ENCODE data around the gene LARP4.
"Not testable (repeated sequence)": the region's sequence is repeated elsewhere in the genome, so short reads cannot be mapped to it uniquely, and the experiment has no call there.

LARP4 gene

GRCh38 chr12:50401500-50402081 is 906 bp downstream of the LARP4 start:
- no peak for DNase-seq (ENCODE audit: low read depth in 2 of 2)

GRCh38 chr12:50402264-50403000 is 1.7 kb downstream of the LARP4 start:
- DNase-seq (ENCODE audit: low read depth in 2 of 2): no peak

GRCh38 chr12:50403001-50403440 is 2.3 kb downstream of the LARP4 start:
- no peak for DNase-seq (ENCODE audit: low read depth in 2 of 2)

GRCh38 chr12:50404307-50404706 is 3.6 kb downstream of the LARP4 start:
- no peak for DNase-seq (ENCODE audit: low read depth in 2 of 2)

- no peak for DNase-seq (ENCODE audit: low read depth in 2 of 2)
Observed at GRCh38 chr12:50411051-50411660, 10.5 kb downstream of the LARP4 start.

GRCh38 chr12:50415899-50416479 is 15.3 kb downstream of the LARP4 start:
- DNase-seq (ENCODE audit: low read depth in 2 of 2): no peak

- no peak for DNase-seq (ENCODE audit: low read depth in 2 of 2)
Observed at GRCh38 chr12:50419112-50419909, 18.6 kb downstream of the LARP4 start.

GRCh38 chr12:50422855-50423254 is 22.2 kb downstream of the LARP4 start:
- not testable (repeated sequence) for DNase-seq (ENCODE audit: low read depth in 2 of 2)

- DNase-seq (ENCODE audit: low read depth in 2 of 2): not testable (repeated sequence)
Observed at GRCh38 chr12:50423342-50423741, 22.7 kb downstream of the LARP4 start.

GRCh38 chr12:50425589-50426258 is 25.0 kb downstream of the LARP4 start:
- DNase-seq (ENCODE audit: low read depth in 2 of 2): no peak

- DNase-seq (ENCODE audit: low read depth in 2 of 2): not testable (repeated sequence)
Observed at GRCh38 chr12:50431656-50432055, 31.0 kb downstream of the LARP4 start.

- DNase-seq (ENCODE audit: low read depth in 2 of 2): no peak
Observed at GRCh38 chr12:50440288-50440687, 39.6 kb downstream of the LARP4 start.

GRCh38 chr12:50441763-50442162 is 41.1 kb downstream of the LARP4 start:
- DNase-seq (ENCODE audit: low read depth in 2 of 2): no peak

GRCh38 chr12:50442178-50442908 is 41.7 kb downstream of the LARP4 start:
- no peak for DNase-seq (ENCODE audit: low read depth in 2 of 2)

- not testable (repeated sequence) for DNase-seq (ENCODE audit: low read depth in 2 of 2)
Observed at GRCh38 chr12:50449671-50450070, 49.0 kb downstream of the LARP4 start.

GRCh38 chr12:50452795-50453194 is 52.1 kb downstream of the LARP4 start:
- DNase-seq (ENCODE audit: low read depth in 2 of 2): no peak

GRCh38 chr12:50453872-50454271 is 53.2 kb downstream of the LARP4 start:
- DNase-seq (ENCODE audit: low read depth in 2 of 2): no peak

GRCh38 chr12:50458606-50459005 is 57.9 kb downstream of the LARP4 start:
- no peak for DNase-seq (ENCODE audit: low read depth in 2 of 2)

GRCh38 chr12:50467439-50467838 is 66.8 kb downstream of the LARP4 start:
- DNase-seq (ENCODE audit: low read depth in 2 of 2): no peak

GRCh38 chr12:50477241-50477832 is 76.7 kb downstream of the LARP4 start:
- no peak for DNase-seq (ENCODE audit: low read depth in 2 of 2)
